SK-N-MC (cell line): ENCODE data around the gene OR1N1.
A peak's percentile ranks its signal among the peaks of the same experiment; 100 is the strongest.
"Not testable (repeated sequence)": the region's sequence is repeated elsewhere in the genome, so short reads cannot be mapped to it uniquely, and the experiment has no call there.

Experiments
- DNase-seq: peaks from one replicate; pipeline ENCODE4 v3.0.0-alpha.2; 2011; ENCODE audit warnings: low read depth, low spot score
- H3K27ac ChIP-seq: fragments of 200-600 bp; sonication (generic); 2 replicates; pipeline ENCODE4 v1.5.1; 2016; ENCODE audit warnings: mixed run types
- H3K36me3 ChIP-seq: fragments of 200-600 bp; sonication (generic); 2 replicates; pipeline ENCODE4 v1.6.1; 2017; ENCODE audit warnings: antibody characterized with exemption, low read length, mixed read lengths; ENCODE audit not compliant: insufficient read depth
- H3K4me3 ChIP-seq: fragments of 200-600 bp; sonication (generic); 2 replicates; pipeline ENCODE4 v1.5.1; 2016
- H3K9ac ChIP-seq: fragments of 200-600 bp; sonication (generic); 2 replicates; pipeline ENCODE4 v1.8.0; 2017; ENCODE audit warnings: mixed run types, mixed read lengths; ENCODE audit not compliant: insufficient read length
- H3K9me3 ChIP-seq: fragments of 200-600 bp; sonication (generic); 2 replicates; pipeline ENCODE4 v1.6.1; 2017; ENCODE audit warnings: low read depth, mild to moderate bottlenecking, antibody characterized with exemption, low read length, moderate library complexity, mixed read lengths
- EZH2 ChIP-seq: fragments of 200-600 bp; sonication (generic); IDR thresholded peaks from one replicate; pipeline ENCODE4 v1.6.1; 2017; ENCODE audit warnings: antibody characterized with exemption
- FOXP2 ChIP-seq: optimal IDR thresholded peaks from 2 replicates; pipeline ENCODE3; 2011; ENCODE audit warnings: mild to moderate bottlenecking, moderate library complexity; ENCODE audit not compliant: insufficient read depth; ENCODE audit errors: extremely low read length, control extremely low read depth
- POLR2AphosphoS5 ChIP-seq: IDR thresholded peaks from 2 replicates; pipeline ENCODE4 v1.6.1; 2012; ENCODE audit warnings: mild to moderate bottlenecking, low read depth, low read length, borderline replicate concordance

Gene OR1N1

GRCh38 chr9:122536134-122536533, 9.0 kb upstream of the OR1N1 start:
- no peak overlapping the region for H3K27ac ChIP-seq
- H3K4me3 ChIP-seq, result no peak overlapping the region
- no peak for DNase-seq
- no peak overlapping the region for H3K9ac ChIP-seq
- no peaks in the 10 kb centered on the region for H3K9me3 ChIP-seq
- H3K36me3 ChIP-seq, result no peaks in the 10 kb centered on the region
- TF ChIP-seq FOXP2, result no peak
- no peak for TF ChIP-seq EZH2
- no peak for TF ChIP-seq POLR2AphosphoS5

GRCh38 chr9:122531157-122531556, 4.1 kb upstream of the OR1N1 start:
- H3K4me3 ChIP-seq, H3K27ac ChIP-seq, H3K9ac ChIP-seq, H3K36me3 ChIP-seq, H3K9me3 ChIP-seq, DNase-seq: not testable (repeated sequence)

- no peaks in the 10 kb centered on the region for H3K9me3 ChIP-seq
- DNase-seq, result no peak
- H3K9ac ChIP-seq, result no peak overlapping the region
- no peak overlapping the region for H3K27ac ChIP-seq
- no peak overlapping the region for H3K4me3 ChIP-seq
- no peak for TF ChIP-seq FOXP2
- no peak for TF ChIP-seq EZH2
- no peaks in the 10 kb centered on the region for H3K36me3 ChIP-seq
Observed at GRCh38 chr9:122526602-122527001, 491 bp downstream of the OR1N1 start.

- Histone ChIP-seq H3K9ac (no peak overlapping the region), H3K4me3 (no peak overlapping the region), H3K36me3 (no peaks in the 10 kb centered on the region), H3K9me3 (no peaks in the 10 kb centered on the region), H3K27ac (no peak overlapping the region)
- TF ChIP-seq POLR2AphosphoS5, result no peak
- TF ChIP-seq EZH2, result no peak
- no peak for TF ChIP-seq FOXP2
- DNase-seq, result no peak
Observed at GRCh38 chr9:122519376-122519775, 7.7 kb downstream of the OR1N1 start.

- no peak within 1 kb of the TSS for H3K27ac ChIP-seq
- no peaks in the 10 kb centered on the region for H3K36me3 ChIP-seq
- TF ChIP-seq EZH2 (no peak), FOXP2 (no peak), POLR2AphosphoS5 (no peak)
- no peaks in the 10 kb centered on the region for H3K9me3 ChIP-seq
- no peak within 1 kb of the TSS for H3K4me3 ChIP-seq
- no peak within 1 kb of the TSS for H3K9ac ChIP-seq
- no peak for DNase-seq
Observed at GRCh38 chr9:122518841-122519240, 8.3 kb downstream of the OR1N1 start, which contains the start of gene OR1J4. Gene OR1J4 (plus strand): TSS chr9:122519141. CDS start chr9:122519141, 0 bp downstream.

- no peak overlapping the region for H3K9ac ChIP-seq
- DNase-seq, result no peak
- H3K36me3 ChIP-seq, result no peaks in the 10 kb centered on the region
- no peak overlapping the region for H3K4me3 ChIP-seq
- TF ChIP-seq EZH2 (no peak), FOXP2 (no peak), POLR2AphosphoS5 (no peak)
- no peak overlapping the region for H3K27ac ChIP-seq
- H3K9me3 ChIP-seq, result no peaks in the 10 kb centered on the region
Observed at GRCh38 chr9:122518226-122518625, 8.9 kb downstream of the OR1N1 start.

GRCh38 chr9:122510502-122510901, 16.6 kb downstream of the OR1N1 start, which contains the start of gene OR1J2:
Gene OR1J2 (plus strand): TSS chr9:122510802. CDS start chr9:122510802, 0 bp downstream.
- Histone ChIP-seq H3K9ac (no peak within 1 kb of the TSS), H3K9me3 (no peaks in the 10 kb centered on the region), H3K36me3 (no peaks in the 10 kb centered on the region), H3K27ac (no peak within 1 kb of the TSS), H3K4me3 (no peak within 1 kb of the TSS)
- no peak for DNase-seq
- no peak for TF ChIP-seq FOXP2
- TF ChIP-seq POLR2AphosphoS5, result no peak
- TF ChIP-seq EZH2, result no peak

- Histone ChIP-seq H3K9ac (no peak overlapping the region), H3K4me3 (no peak overlapping the region), H3K9me3 (no peaks in the 10 kb centered on the region), H3K27ac (no peak overlapping the region), H3K36me3 (no peaks in the 10 kb centered on the region)
- no peak for TF ChIP-seq POLR2AphosphoS5
- no peak for TF ChIP-seq EZH2
- DNase-seq, result no peak
Observed at GRCh38 chr9:122506964-122507363, 20.1 kb downstream of the OR1N1 start.

- DNase-seq, result peak; percentile 6
- Histone ChIP-seq H3K27ac (no peak overlapping the region), H3K9me3 (no peaks in the 10 kb centered on the region), H3K36me3 (no peaks in the 10 kb centered on the region), H3K4me3 (no peak overlapping the region), H3K9ac (no peak overlapping the region)
- no peak for TF ChIP-seq POLR2AphosphoS5
- no peak for TF ChIP-seq FOXP2
- TF ChIP-seq EZH2, result no peak
Observed at GRCh38 chr9:122498883-122499288, 28.2 kb downstream of the OR1N1 start.
